ENCODE data around the gene ZSWIM2.

DNA sequence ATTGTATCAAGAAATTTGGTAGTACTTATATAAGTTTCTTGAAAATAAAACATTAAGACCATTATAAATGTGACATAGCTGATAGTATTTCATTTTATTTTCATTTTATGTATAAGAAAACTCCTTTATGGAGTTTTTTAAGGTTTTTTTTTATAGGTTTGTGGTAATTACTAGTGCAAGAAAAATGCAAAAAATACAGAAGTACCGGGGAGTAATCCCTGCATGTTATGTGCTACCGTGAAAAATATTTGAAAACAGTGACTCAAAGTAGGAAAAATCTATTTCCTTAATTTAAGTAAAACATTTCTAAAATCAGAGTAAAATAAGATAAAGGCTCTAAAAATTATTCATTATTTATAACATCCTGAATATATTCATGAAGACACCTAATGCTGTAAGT is 21.6 kb downstream of the ZSWIM2 start:
- TF ChIP-seq, protein P1, sequence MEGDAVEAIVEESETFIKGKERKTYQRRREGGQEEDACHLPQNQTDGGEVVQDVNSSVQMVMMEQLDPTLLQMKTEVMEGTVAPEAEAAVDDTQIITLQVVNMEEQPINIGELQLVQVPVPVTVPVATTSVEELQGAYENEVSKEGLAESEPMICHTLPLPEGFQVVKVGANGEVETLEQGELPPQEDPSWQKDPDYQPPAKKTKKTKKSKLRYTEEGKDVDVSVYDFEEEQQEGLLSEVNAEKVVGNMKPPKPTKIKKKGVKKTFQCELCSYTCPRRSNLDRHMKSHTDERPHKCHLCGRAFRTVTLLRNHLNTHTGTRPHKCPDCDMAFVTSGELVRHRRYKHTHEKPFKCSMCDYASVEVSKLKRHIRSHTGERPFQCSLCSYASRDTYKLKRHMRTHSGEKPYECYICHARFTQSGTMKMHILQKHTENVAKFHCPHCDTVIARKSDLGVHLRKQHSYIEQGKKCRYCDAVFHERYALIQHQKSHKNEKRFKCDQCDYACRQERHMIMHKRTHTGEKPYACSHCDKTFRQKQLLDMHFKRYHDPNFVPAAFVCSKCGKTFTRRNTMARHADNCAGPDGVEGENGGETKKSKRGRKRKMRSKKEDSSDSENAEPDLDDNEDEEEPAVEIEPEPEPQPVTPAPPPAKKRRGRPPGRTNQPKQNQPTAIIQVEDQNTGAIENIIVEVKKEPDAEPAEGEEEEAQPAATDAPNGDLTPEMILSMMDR (IDR thresholded peaks at IDR 0.05; ENCODE audit: low read length) = no peak
- TF ChIP-seq EZH2 (IDR thresholded peaks at IDR 0.05; ENCODE audit: borderline replicate concordance, low read length) = no peak
